ENCODE results near the gene DZIP1. TPM values are rescaled to one million over a fixed set of nuclear protein-coding genes. Genes with fewer than 3 reads are reported as not detected.
A peak's percentile ranks its signal among the peaks of the same experiment; 100 is the strongest.

Gene DZIP1
- total and polyA plus RNA-seq, 2 of the 13 experiments (the other 11 are each of a cell fraction or from before 2014, with no cell fraction given): 11.0 to 36.7 TPM

- TF ChIP-seq, protein P1, sequence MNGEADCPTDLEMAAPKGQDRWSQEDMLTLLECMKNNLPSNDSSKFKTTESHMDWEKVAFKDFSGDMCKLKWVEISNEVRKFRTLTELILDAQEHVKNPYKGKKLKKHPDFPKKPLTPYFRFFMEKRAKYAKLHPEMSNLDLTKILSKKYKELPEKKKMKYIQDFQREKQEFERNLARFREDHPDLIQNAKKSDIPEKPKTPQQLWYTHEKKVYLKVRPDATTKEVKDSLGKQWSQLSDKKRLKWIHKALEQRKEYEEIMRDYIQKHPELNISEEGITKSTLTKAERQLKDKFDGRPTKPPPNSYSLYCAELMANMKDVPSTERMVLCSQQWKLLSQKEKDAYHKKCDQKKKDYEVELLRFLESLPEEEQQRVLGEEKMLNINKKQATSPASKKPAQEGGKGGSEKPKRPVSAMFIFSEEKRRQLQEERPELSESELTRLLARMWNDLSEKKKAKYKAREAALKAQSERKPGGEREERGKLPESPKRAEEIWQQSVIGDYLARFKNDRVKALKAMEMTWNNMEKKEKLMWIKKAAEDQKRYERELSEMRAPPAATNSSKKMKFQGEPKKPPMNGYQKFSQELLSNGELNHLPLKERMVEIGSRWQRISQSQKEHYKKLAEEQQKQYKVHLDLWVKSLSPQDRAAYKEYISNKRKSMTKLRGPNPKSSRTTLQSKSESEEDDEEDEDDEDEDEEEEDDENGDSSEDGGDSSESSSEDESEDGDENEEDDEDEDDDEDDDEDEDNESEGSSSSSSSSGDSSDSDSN (CRISPR knock-in tag; IDR thresholded peaks at IDR 0.05): peak; percentile 19; the same call in 1 of the 2 replicates
- TF ChIP-seq NCOA1 (CRISPR knock-in tag; IDR thresholded peaks at IDR 0.05) (no peak), CBX5 (CRISPR knock-in tag; IDR thresholded peaks at IDR 0.05; ENCODE audit: borderline replicate concordance) (no peak), RFX3 (CRISPR knock-in tag; IDR thresholded peaks at IDR 0.05) (no peak), ZBTB34 (CRISPR knock-in tag; IDR thresholded peaks at IDR 0.05) (no peak), PHF21A (CRISPR knock-in tag; IDR thresholded peaks at IDR 0.05) (no peak), SP2 (CRISPR knock-in tag; IDR thresholded peaks at IDR 0.05) (no peak), KDM5B (CRISPR knock-in tag; IDR thresholded peaks at IDR 0.05; ENCODE audit: borderline replicate concordance) (peak; percentile 56; the same call in 1 of the 2 replicates), ZMYM2 (CRISPR knock-in tag; IDR thresholded peaks at IDR 0.05) (no peak), ASH2L (IDR thresholded peaks at IDR 0.05; ENCODE audit: insufficient read length, low read depth, low read length) (peak; percentile 58), ZNF7 (CRISPR knock-in tag; IDR thresholded peaks at IDR 0.05) (no peak), SAFB2 (CRISPR knock-in tag; IDR thresholded peaks at IDR 0.05; ENCODE audit: borderline replicate concordance, low read depth) (no peak), ZUFSP (CRISPR knock-in tag; IDR thresholded peaks at IDR 0.05; ENCODE audit: borderline replicate concordance) (no peak), ZNF614 (CRISPR knock-in tag; IDR thresholded peaks at IDR 0.05; ENCODE audit: borderline replicate concordance) (no peak), PRMT3 (CRISPR knock-in tag; IDR thresholded peaks at IDR 0.05; ENCODE audit: borderline replicate concordance, low read depth) (no peak)
- TF ChIP-seq, protein P2, sequence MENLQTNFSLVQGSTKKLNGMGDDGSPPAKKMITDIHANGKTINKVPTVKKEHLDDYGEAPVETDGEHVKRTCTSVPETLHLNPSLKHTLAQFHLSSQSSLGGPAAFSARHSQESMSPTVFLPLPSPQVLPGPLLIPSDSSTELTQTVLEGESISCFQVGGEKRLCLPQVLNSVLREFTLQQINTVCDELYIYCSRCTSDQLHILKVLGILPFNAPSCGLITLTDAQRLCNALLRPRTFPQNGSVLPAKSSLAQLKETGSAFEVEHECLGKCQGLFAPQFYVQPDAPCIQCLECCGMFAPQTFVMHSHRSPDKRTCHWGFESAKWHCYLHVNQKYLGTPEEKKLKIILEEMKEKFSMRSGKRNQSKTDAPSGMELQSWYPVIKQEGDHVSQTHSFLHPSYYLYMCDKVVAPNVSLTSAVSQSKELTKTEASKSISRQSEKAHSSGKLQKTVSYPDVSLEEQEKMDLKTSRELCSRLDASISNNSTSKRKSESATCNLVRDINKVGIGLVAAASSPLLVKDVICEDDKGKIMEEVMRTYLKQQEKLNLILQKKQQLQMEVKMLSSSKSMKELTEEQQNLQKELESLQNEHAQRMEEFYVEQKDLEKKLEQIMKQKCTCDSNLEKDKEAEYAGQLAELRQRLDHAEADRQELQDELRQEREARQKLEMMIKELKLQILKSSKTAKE (CRISPR knock-in tag; IDR thresholded peaks at IDR 0.05; ENCODE audit: borderline replicate concordance): no peak
- TF ChIP-seq, protein P3, sequence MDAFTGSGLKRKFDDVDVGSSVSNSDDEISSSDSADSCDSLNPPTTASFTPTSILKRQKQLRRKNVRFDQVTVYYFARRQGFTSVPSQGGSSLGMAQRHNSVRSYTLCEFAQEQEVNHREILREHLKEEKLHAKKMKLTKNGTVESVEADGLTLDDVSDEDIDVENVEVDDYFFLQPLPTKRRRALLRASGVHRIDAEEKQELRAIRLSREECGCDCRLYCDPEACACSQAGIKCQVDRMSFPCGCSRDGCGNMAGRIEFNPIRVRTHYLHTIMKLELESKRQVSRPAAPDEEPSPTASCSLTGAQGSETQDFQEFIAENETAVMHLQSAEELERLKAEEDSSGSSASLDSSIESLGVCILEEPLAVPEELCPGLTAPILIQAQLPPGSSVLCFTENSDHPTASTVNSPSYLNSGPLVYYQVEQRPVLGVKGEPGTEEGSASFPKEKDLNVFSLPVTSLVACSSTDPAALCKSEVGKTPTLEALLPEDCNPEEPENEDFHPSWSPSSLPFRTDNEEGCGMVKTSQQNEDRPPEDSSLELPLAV (CRISPR knock-in tag; conservative IDR thresholded peaks at IDR 0.05; ENCODE audit: low read depth): no peak
- TF ChIP-seq, protein P4, sequence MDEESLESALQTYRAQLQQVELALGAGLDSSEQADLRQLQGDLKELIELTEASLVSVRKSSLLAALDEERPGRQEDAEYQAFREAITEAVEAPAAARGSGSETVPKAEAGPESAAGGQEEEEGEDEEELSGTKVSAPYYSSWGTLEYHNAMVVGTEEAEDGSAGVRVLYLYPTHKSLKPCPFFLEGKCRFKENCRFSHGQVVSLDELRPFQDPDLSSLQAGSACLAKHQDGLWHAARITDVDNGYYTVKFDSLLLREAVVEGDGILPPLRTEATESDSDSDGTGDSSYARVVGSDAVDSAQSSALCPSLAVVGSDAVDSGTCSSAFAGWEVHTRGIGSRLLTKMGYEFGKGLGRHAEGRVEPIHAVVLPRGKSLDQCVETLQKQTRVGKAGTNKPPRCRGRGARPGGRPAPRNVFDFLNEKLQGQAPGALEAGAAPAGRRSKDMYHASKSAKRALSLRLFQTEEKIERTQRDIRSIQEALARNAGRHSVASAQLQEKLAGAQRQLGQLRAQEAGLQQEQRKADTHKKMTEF (CRISPR knock-in tag; IDR thresholded peaks at IDR 0.05): peak; percentile 14; the same call in 1 of the 2 replicates
Measured at GRCh38 chr13:95643936-95644598, 439 bp downstream of the DZIP1 start (continued).

Data from HepG2 (cell line).